ENCODE data around the gene CD4. TPM values are rescaled to one million over a fixed set of nuclear protein-coding genes. Genes with fewer than 3 reads are reported as not detected.

Gene CD4
- total RNA-seq, 1 donor from 2014 or later, result 2.6 TPM

GRCh38 chr12:6819106-6820030, 30.0 kb downstream of the CD4 start:
- H3K4me1 ChIP-seq, result peaks cover 3 to 7% of the 10 kb centered on the region in 2 donors
- H3K4me3 ChIP-seq, result no peak overlapping the region
- no peaks in the 10 kb centered on the region for H3K9me3 ChIP-seq
- no peak for DNase-seq (ENCODE audit: low spot score in 2 of 2)
- intact Hi-C loops (cut with DNase I), result no loop called here
- TF ChIP-seq CTCF (IDR thresholded peaks at IDR 0.05), result no peak
- peaks cover 7% of the 10 kb centered on the region for H3K27me3 ChIP-seq
- H3K27ac ChIP-seq, result no peak overlapping the region
- no peaks in the 10 kb centered on the region for H3K36me3 ChIP-seq

- peaks cover 7% of the 10 kb centered on the region for H3K27me3 ChIP-seq
- no peaks in the 10 kb centered on the region for H3K9me3 ChIP-seq
- no peak overlapping the region for H3K27ac ChIP-seq
- intact Hi-C loops (cut with DNase I), result no loop called here
- H3K4me3 ChIP-seq, result no peak overlapping the region
- no peaks in the 10 kb centered on the region for H3K36me3 ChIP-seq
- peaks cover 3 to 10% of the 10 kb centered on the region in 2 donors for H3K4me1 ChIP-seq
- no peak for DNase-seq (ENCODE audit: low spot score in 2 of 2)
- TF ChIP-seq CTCF (IDR thresholded peaks at IDR 0.05), result no peak
Measured at GRCh38 chr12:6820166-6820565, 30.8 kb downstream of the CD4 start.

- Histone ChIP-seq H3K27me3 (peaks cover 7% of the 10 kb centered on the region), H3K27ac (no peak within 1 kb of the TSS), H3K36me3 (no peaks in the 10 kb centered on the region), H3K4me3 (peak within 1 kb of the TSS; percentile 40 to 64), H3K4me1 (peaks cover 3 to 13% of the 10 kb centered on the region in 2 donors), H3K9me3 (no peaks in the 10 kb centered on the region)
- intact Hi-C loops (cut with DNase I), result no loop called here
- TF ChIP-seq CTCF (IDR thresholded peaks at IDR 0.05), result no peak
- no peak for DNase-seq (ENCODE audit: low spot score in 2 of 2)
Measured at GRCh38 chr12:6821591-6822425, 32.5 kb downstream of the CD4 start, which contains the start of gene GPR162. Gene GPR162, plus strand, starts transcription at chr12:6821821. Its CDS starts 2,078 bp downstream, at chr12:6823899.

GRCh38 chr12:6822426-6823135, 33.3 kb downstream of the CD4 start:
- peaks cover 3 to 20% of the 10 kb centered on the region in 2 donors for H3K4me1 ChIP-seq
- H3K4me3 ChIP-seq, result peak overlapping the region in 1 of 2 donors; percentile 64
- H3K36me3 ChIP-seq, result no peaks in the 10 kb centered on the region
- no peaks in the 10 kb centered on the region for H3K9me3 ChIP-seq
- no peak for DNase-seq (ENCODE audit: low spot score in 2 of 2)
- intact Hi-C loops (cut with DNase I), result no loop called here
- no peak for TF ChIP-seq CTCF (IDR thresholded peaks at IDR 0.05)
- H3K27ac ChIP-seq, result no peak overlapping the region
- H3K27me3 ChIP-seq, result peaks cover 7% of the 10 kb centered on the region
